Adrenal gland (tissue), 5 donors: ENCODE data around the gene NECAB2.

Source experiments
- CTCF ChIP-seq, 6 experiments: fragments of 450-650 bp in 4 of 6; fragments of 200-600 bp in 2 of 6; sonication (generic) in 1 of 6; IDR thresholded peaks; 1 replicate in 5 of 6; 2 replicates in 1 of 6; pipeline versions ENCODE4 v1.5.1 to v1.8.0; 2016 to 2021; ENCODE audit warnings: antibody characterized with exemption in 6 of 6, mild to moderate bottlenecking in 2 of 6, moderate library complexity in 1 of 6
- POLR2A ChIP-seq, 2 donors: fragments of 450-650 bp; IDR thresholded peaks; one replicate each; pipeline ENCODE4 v1.6.1; 2017; ENCODE audit warnings: antibody characterized with exemption in 2 of 2, mild to moderate bottlenecking in 2 of 2, moderate library complexity in 1 of 2
- donor health status: DM: no; HTN: no; CAD: no.

GRCh38 chr16:83977056-83977815 is 9.2 kb downstream of the NECAB2 start:
- TF ChIP-seq CTCF (IDR thresholded peaks at IDR 0.05) (no peak), POLR2A (IDR thresholded peaks at IDR 0.05) (no peak)
